ENCODE results near the gene ST6GAL1. TPM values are rescaled to one million over a fixed set of nuclear protein-coding genes. Genes with fewer than 3 reads are reported as not detected.

Gene ST6GAL1
- total and polyA plus RNA-seq, 2 of the 13 experiments (the other 11 are each of a cell fraction or from before 2014, with no cell fraction given), result 79.9 to 164 TPM

- TF ChIP-seq ZNF354B (CRISPR knock-in tag; IDR thresholded peaks at IDR 0.05), result no peak
- no peak for TF ChIP-seq ZNF788 (CRISPR knock-in tag; IDR thresholded peaks at IDR 0.05; ENCODE audit: borderline replicate concordance)
- TF ChIP-seq TFAP4 (IDR thresholded peaks at IDR 0.05; ENCODE audit: borderline replicate concordance, low read depth), result no peak
- TF ChIP-seq PREB (CRISPR knock-in tag; IDR thresholded peaks at IDR 0.05), result no peak
- peak; percentile 72 for TF ChIP-seq HOXA3 (CRISPR knock-in tag; IDR thresholded peaks at IDR 0.05)
- TF ChIP-seq PTBP1 (IDR thresholded peaks at IDR 0.05; ENCODE audit: low read depth, low read length, poor library complexity, severe bottlenecking), result no peak
- TF ChIP-seq ZMYM3 (CRISPR knock-in tag; IDR thresholded peaks at IDR 0.05), result 0 out of 2 replicates have a peak, but pooled peaks have one; percentile 11
- no peak for TF ChIP-seq ZNF746 (CRISPR knock-in tag; IDR thresholded peaks at IDR 0.05)
- TF ChIP-seq ZNF7 (CRISPR knock-in tag; IDR thresholded peaks at IDR 0.05), result no peak
- TF ChIP-seq ZNF883 (CRISPR knock-in tag; IDR thresholded peaks at IDR 0.05; ENCODE audit: not compliant biosample characterization), result no peak
- no peak for TF ChIP-seq FUBP1 (CRISPR knock-in tag; IDR thresholded peaks at IDR 0.05; ENCODE audit: borderline replicate concordance)
- no peak for TF ChIP-seq RELA (CRISPR knock-in tag; IDR thresholded peaks at IDR 0.05)
- no peak for TF ChIP-seq ZNF513 (CRISPR knock-in tag; conservative IDR thresholded peaks at IDR 0.05)
- peak; percentile 32 for TF ChIP-seq ZNF781 (CRISPR knock-in tag; IDR thresholded peaks at IDR 0.05; ENCODE audit: borderline replicate concordance, not compliant biosample characterization)
- TF ChIP-seq ZNF607 (CRISPR knock-in tag; IDR thresholded peaks at IDR 0.05; ENCODE audit: borderline replicate concordance), result no peak
- TF ChIP-seq ZNF558 (CRISPR knock-in tag; IDR thresholded peaks at IDR 0.05; ENCODE audit: borderline replicate concordance), result no peak
- TF ChIP-seq ZNF142 (CRISPR knock-in tag; IDR thresholded peaks at IDR 0.05), result no peak
These were observed 21.1 kb upstream of the ST6GAL1 start (continued) for GRCh38 chr3:186909078-186909853.

Measured in HepG2 (cell line).